K562 (cell line): Measurements from ENCODE around the gene IL1RL1. TPM values are rescaled to one million over a fixed set of nuclear protein-coding genes. Genes with fewer than 3 reads are reported as not detected.
A peak's percentile ranks its signal among the peaks of the same experiment; 100 is the strongest.

ENCODE experiments used
- DMBX1 ChIP-seq: fragments of 250-450 bp; sonication (Bioruptor Pico); IDR thresholded peaks from 2 replicates; pipeline ENCODE4 v1.8.0; 2022; ENCODE audit warnings: inconsistent platforms, mild to moderate bottlenecking, moderate library complexity, borderline replicate concordance
- ETV6 ChIP-seq, 3 experiments: fragments of 150-350 bp in 1 of 3; sonication (generic) in 1 of 3; formaldehyde crosslinking in 1 of 3; IDR thresholded peaks; 2 replicates each; pipeline versions ENCODE4 v1.6.1 to v1.8.0; 2014 to 2022; ENCODE audit warnings: borderline replicate concordance in 2 of 3, low read depth in 2 of 3, antibody characterized with exemption in 1 of 3, low read length in 1 of 3, mild to moderate bottlenecking in 1 of 3, missing genetic modification reagents in 1 of 3
- FIP1L1 ChIP-seq: fragments of 200-400 bp; formaldehyde crosslinking; IDR thresholded peaks from 2 replicates; pipeline ENCODE4 v1.6.1; 2018; ENCODE audit warnings: mild to moderate bottlenecking, low read depth, low read length; ENCODE audit not compliant: poor library complexity, severe bottlenecking
- FOXK1 ChIP-seq: sonication (generic); formaldehyde crosslinking; IDR thresholded peaks from 2 replicates; pipeline ENCODE4 v1.8.0; 2022; ENCODE audit warnings: missing genetic modification reagents, mild to moderate bottlenecking, borderline replicate concordance
- NELFE ChIP-seq: IDR thresholded peaks from 2 replicates; pipeline ENCODE4 v1.6.1; 2011; ENCODE audit warnings: mild to moderate bottlenecking; ENCODE audit not compliant: insufficient read depth, insufficient read length
- PHB2 ChIP-seq: fragments of 450-650 bp; IDR thresholded peaks from 2 replicates; pipeline ENCODE4 v1.6.1; 2017; ENCODE audit warnings: low read depth
- POLR2AphosphoS2 ChIP-seq: IDR thresholded peaks from 2 replicates; pipeline ENCODE4 v1.6.1; 2012; ENCODE audit warnings: low read length, improper control_type of control experiment
- PTBP1 ChIP-seq: fragments of 200-400 bp; formaldehyde crosslinking; IDR thresholded peaks from 2 replicates; pipeline ENCODE4 v1.6.1; 2017; ENCODE audit warnings: low read depth, low read length
- PYGO2 ChIP-seq: fragments of 450-650 bp; IDR thresholded peaks from 2 replicates; pipeline ENCODE4 v1.6.1; 2016; ENCODE audit warnings: mild to moderate bottlenecking, missing genetic modification characterization, moderate library complexity, missing compliant biosample characterization
- STAT5A ChIP-seq: IDR thresholded peaks from 2 replicates; pipeline ENCODE4 v1.6.1; 2012; ENCODE audit warnings: low read length, inconsistent platforms, borderline replicate concordance
- TAF9B ChIP-seq: fragments of 450-650 bp; IDR thresholded peaks from 2 replicates; pipeline ENCODE4 v1.6.1; 2018; ENCODE audit warnings: mild to moderate bottlenecking; ENCODE audit not compliant: partially characterized antibody
- TFAP4 ChIP-seq: sonication (generic); formaldehyde crosslinking; IDR thresholded peaks from 2 replicates; pipeline ENCODE4 v1.8.0; 2022; ENCODE audit warnings: missing genetic modification reagents, mild to moderate bottlenecking, moderate library complexity, borderline replicate concordance
- TGIF2 ChIP-seq: sonication (generic); formaldehyde crosslinking; IDR thresholded peaks from 2 replicates; pipeline ENCODE4 v1.8.1; 2022; ENCODE audit warnings: mild to moderate bottlenecking, missing genetic modification reagents, moderate library complexity
- ZC3H8 ChIP-seq: fragments of 450-650 bp; IDR thresholded peaks from 2 replicates; pipeline ENCODE4 v1.6.1; 2017
- ZNF143 ChIP-seq: sonication (generic); formaldehyde crosslinking; IDR thresholded peaks from 2 replicates; pipeline ENCODE4 v1.9.0; 2022; ENCODE audit warnings: mild to moderate bottlenecking, missing genetic modification reagents
- ZNF668 ChIP-seq: fragments of 250-450 bp; sonication (Bioruptor Pico); IDR thresholded peaks from 2 replicates; pipeline ENCODE4 v1.8.0; 2022; ENCODE audit warnings: mild to moderate bottlenecking, inconsistent platforms
- ZSCAN32 ChIP-seq: fragments of 450-650 bp; formaldehyde crosslinking; IDR thresholded peaks from 2 replicates; pipeline ENCODE4 v1.4.0; 2020; ENCODE audit warnings: mild to moderate bottlenecking, moderate library complexity
- polyA plus RNA-seq, 8 experiments: library from polyadenylated mRNA; depleted of rRNA in 4 of 8; stranded (reverse) in 5 of 8; unstranded in 3 of 8; fragments of >200 nt; fragmentation: Nextera tagmentation in 2 of 8; fragmentation: Illumina TruSeq in 1 of 8; extraction: Ambion mirVana in 2 of 8; extraction: Trizol in 1 of 8; gene quantifications; 2 replicates each; pipeline versions ENCODE4 v1.2.1 to v1.2.3, GENCODE V29; 2011 to 2014; ENCODE audit warnings: inconsistent platforms in 1 of 8, missing spikeins in 1 of 8
- total RNA-seq, 7 experiments: library from RNA; depleted of rRNA in 6 of 7; stranded (reverse); fragments of >200 nt in 6 of 7; fragmentation: Illumina TruSeq in 2 of 7; extraction: Trizol in 2 of 7; gene quantifications; 2 replicates each; pipeline versions ENCODE4 v1.2.1 to v1.2.3, GENCODE V29; 2011 to 2021; ENCODE audit warnings: low replicate concordance in 1 of 7
- TF ChIP-seq, protein P1 (sequence below): IDR thresholded peaks from 2 replicates; pipeline ENCODE4 v1.6.1; 2016; ENCODE audit warnings: missing genetic modification characterization, missing compliant biosample characterization
- TF ChIP-seq, protein P2 (sequence below): fragments of 200-800 bp; sonication (Bioruptor generic); IDR thresholded peaks from 2 replicates; pipeline ENCODE4 v1.6.1; 2017; ENCODE audit warnings: missing genetic modification characterization, missing compliant biosample characterization
- TF ChIP-seq, protein P3 (sequence below): fragments of 250-450 bp; sonication (Bioruptor Pico); IDR thresholded peaks from 2 replicates; pipeline ENCODE4 v1.5.1; 2021; ENCODE audit warnings: mild to moderate bottlenecking

The IL1RL1 gene
- total and polyA plus RNA-seq, 9 of the 15 experiments (the other 6 are each of a cell fraction or from before 2014, with no cell fraction given), result 0.06 to 3.3 (median 0.59) TPM

GRCh38 chr2:102355526-102356380 lies 44.4 kb downstream of the IL1RL1 start, which contains the start of gene IL18R1 (continued):
- TF ChIP-seq POLR2AphosphoS2, result no peak
- TF ChIP-seq PHB2, result no peak
- peak; percentile 79 for TF ChIP-seq FIP1L1
- no peak for TF ChIP-seq TGIF2
- no peak for TF ChIP-seq ZNF143 (CRISPR knock-in tag)
- TF ChIP-seq DMBX1 (CRISPR knock-in tag), result no peak
- TF ChIP-seq, protein P1, sequence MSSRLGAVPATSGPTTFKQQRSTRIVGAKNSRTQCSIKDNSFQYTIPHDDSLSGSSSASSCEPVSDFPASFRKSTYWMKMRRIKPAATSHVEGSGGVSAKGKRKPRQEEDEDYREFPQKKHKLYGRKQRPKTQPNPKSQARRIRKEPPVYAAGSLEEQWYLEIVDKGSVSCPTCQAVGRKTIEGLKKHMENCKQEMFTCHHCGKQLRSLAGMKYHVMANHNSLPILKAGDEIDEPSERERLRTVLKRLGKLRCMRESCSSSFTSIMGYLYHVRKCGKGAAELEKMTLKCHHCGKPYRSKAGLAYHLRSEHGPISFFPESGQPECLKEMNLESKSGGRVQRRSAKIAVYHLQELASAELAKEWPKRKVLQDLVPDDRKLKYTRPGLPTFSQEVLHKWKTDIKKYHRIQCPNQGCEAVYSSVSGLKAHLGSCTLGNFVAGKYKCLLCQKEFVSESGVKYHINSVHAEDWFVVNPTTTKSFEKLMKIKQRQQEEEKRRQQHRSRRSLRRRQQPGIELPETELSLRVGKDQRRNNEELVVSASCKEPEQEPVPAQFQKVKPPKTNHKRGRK (tag), result peak; percentile 70; the same call in 1 of the 2 replicates
- TF ChIP-seq STAT5A, result no peak
- TF ChIP-seq ZNF668, result no peak
- TF ChIP-seq NELFE, result no peak
- no peak for TF ChIP-seq TAF9B
- TF ChIP-seq ZC3H8, result no peak
- TF ChIP-seq ETV6 (IDR thresholded peaks at IDR 0.05; ENCODE audit: borderline replicate concordance in 1 of 2, low read depth in 2 of 2, low read length in 1 of 2), result no peak
- no peak for TF ChIP-seq ETV6 (CRISPR knock-in tag; IDR thresholded peaks at IDR 0.05; ENCODE audit: borderline replicate concordance)
- TF ChIP-seq, protein P2, sequence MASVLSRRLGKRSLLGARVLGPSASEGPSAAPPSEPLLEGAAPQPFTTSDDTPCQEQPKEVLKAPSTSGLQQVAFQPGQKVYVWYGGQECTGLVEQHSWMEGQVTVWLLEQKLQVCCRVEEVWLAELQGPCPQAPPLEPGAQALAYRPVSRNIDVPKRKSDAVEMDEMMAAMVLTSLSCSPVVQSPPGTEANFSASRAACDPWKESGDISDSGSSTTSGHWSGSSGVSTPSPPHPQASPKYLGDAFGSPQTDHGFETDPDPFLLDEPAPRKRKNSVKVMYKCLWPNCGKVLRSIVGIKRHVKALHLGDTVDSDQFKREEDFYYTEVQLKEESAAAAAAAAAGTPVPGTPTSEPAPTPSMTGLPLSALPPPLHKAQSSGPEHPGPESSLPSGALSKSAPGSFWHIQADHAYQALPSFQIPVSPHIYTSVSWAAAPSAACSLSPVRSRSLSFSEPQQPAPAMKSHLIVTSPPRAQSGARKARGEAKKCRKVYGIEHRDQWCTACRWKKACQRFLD (CRISPR knock-in tag), result 0 out of 2 replicates have a peak, but pooled peaks have one; percentile 57
- TF ChIP-seq, protein P3, sequence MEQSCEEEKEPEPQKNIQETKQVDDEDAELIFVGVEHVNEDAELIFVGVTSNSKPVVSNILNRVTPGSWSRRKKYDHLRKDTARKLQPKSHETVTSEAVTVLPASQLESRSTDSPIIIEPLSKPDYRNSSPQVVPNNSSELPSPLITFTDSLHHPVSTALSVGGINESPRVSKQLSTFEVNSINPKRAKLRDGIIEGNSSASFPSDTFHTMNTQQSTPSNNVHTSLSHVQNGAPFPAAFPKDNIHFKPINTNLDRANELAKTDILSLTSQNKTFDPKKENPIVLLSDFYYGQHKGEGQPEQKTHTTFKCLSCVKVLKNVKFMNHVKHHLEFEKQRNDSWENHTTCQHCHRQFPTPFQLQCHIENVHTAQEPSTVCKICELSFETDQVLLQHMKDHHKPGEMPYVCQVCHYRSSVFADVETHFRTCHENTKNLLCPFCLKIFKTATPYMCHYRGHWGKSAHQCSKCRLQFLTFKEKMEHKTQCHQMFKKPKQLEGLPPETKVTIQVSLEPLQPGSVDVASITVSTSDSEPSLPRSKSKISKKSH, result no peak
- TF ChIP-seq PTBP1, result no peak
- TF ChIP-seq ZSCAN32 (CRISPR knock-in tag), result no peak
- TF ChIP-seq PYGO2 (tag), result no peak
- no peak for TF ChIP-seq FOXK1 (CRISPR knock-in tag)
- TF ChIP-seq TFAP4 (CRISPR knock-in tag), result peak; percentile 60; the same call in 1 of the 2 replicates
